Activated CD4-positive, alpha-beta T cell treated with anti-CD3 and anti-CD28 coated beads for 48 hours (primary cell): ENCODE results near the gene RETREG2.

Experiments
- DNase-seq: peaks from one replicate; pipeline ENCODE4 v3.0.0-alpha.2; 2020

Gene RETREG2

GRCh38 chr2:219216535-219216915, 38.5 kb downstream of the RETREG2 start:
- DNase-seq: no peak

DNA sequence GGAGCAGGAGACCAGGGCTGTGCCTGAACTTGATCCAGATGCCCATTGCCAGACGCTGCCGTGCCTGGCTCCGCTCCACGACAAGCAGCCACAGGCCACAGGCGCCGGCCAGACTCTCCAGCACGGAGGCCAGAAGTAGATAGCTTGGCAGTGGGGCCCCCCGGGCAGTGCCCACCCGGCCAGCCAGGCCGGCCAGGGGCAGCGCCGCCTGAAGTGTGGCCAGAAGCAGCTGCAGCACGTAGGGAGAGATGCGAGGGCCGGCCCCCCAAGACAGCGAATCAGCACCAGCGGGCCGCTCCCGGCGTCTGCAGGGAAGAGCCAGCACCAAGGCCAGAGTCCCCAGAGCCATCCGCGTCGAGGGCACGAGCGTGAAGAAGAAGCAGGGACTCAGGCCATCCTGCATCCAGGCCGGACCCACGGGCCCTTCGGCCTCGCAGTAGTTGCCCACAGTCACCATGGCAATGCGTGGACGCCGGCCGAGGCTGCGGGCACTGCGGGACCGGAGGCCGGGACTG, 40.2 kb downstream of the RETREG2 start:
- peak; percentile 42 for DNase-seq

- peak; percentile 94 for DNase-seq
These were observed 40.9 kb downstream of the RETREG2 start, which contains the start of gene ABCB6 for GRCh38 chr2:219218732-219219701. Gene ABCB6, minus strand, starts transcription at chr2:219218958. Its CDS starts 285 bp downstream, at chr2:219218673.

DNA sequence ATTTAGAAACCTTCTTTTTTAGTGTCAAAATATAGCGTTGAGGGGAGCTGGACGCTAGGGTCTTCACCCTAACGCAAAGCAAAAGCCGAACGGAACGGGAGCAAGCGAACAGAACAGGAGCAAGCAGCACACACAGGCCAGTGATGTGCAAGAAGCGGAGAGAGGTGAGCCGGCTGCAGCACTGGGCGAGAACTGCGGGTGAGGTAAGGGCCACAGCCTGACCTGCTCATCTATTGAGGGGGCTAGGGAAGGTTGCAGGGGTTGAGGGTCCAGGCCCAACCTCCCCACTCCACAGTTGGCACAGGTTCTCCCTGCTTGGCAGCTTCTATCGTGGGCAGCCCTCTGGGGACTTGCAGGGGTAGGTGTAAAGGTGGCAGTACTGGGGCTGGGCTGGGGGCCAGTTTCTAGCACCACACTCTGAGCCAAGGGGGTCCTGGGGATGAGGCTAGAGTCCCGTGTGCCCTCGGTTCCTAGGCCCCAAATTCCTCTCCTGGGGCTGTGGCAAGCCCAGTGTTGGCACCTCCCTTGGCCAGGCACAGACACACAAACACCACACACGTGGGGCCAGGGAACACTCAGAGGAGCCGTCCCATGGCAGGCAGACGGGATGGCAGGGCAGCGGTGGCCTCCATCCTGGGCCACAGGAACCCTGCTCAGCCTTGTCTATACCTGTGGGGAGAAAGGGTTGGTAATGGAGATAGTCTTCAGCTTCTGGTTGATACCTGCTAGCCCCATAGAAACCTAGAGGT, 41.9 kb downstream of the RETREG2 start:
- DNase-seq: no peak

DNA sequence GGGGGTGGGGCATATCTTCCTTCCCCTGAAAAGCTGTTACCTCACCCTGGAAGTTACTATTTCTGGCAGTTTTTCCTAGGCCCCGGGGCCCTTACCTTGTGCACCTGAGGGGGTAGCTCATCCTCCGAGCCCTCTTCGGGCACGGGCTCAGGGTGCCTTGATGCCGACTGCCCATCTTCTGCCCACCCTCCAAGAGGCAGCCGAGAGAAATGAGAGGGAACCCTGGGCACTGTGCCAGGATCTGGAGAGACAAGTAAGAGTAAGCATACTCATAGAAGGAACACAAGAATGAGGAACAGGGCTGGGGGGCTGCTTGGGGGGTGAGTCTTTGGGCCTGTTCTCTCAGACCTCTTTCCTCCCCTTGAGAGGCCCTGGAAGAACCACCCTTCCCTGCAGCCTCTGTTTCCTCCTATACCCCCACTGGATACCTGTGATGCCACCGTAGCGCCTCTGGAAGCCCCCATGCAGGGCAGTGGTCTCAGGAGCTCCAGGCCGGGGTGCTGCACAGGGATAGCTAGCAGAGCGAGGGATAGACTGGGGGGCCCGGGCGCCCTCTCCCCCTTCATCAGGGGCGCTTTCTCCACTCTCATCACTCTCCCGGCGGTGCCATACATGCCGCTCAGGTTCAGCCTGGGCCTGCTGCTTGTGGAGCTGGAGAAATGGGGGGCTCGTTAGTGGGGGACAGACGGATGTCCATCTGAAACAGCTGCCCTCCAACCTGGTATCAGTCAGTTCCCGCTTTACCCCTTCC, 42.8 kb downstream of the RETREG2 start:
- DNase-seq: no peak

GRCh38 chr2:219221957-219222518, 44.0 kb downstream of the RETREG2 start:
- no peak for DNase-seq

GRCh38 chr2:219223831-219224610, 45.9 kb downstream of the RETREG2 start:
- DNase-seq: no peak

- DNase-seq: no peak
These were observed 47.3 kb downstream of the RETREG2 start for GRCh38 chr2:219225350-219225749.

- DNase-seq: no peak
These were observed 50.2 kb downstream of the RETREG2 start for GRCh38 chr2:219228041-219228910.

DNA sequence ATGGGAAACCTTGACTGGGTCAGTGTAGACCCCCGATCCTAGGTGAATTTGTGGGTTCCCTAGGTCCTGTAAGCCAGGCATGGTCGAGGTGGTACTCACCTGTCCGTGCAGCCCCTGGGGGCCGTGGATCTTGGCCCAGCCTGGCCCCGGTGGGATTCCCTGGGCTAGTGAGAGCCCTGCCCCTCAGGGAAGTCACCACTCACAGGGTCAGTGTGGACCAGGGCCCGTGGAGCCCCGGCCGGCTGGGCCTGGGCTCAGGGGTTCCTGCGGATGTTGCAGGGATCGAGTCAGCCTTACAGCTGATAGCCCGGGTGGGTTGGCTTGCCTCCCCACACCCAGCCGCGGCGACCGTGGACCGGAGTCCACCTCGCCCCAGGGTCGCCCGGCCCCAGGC, 50.8 kb downstream of the RETREG2 start:
- DNase-seq: no peak

DNA sequence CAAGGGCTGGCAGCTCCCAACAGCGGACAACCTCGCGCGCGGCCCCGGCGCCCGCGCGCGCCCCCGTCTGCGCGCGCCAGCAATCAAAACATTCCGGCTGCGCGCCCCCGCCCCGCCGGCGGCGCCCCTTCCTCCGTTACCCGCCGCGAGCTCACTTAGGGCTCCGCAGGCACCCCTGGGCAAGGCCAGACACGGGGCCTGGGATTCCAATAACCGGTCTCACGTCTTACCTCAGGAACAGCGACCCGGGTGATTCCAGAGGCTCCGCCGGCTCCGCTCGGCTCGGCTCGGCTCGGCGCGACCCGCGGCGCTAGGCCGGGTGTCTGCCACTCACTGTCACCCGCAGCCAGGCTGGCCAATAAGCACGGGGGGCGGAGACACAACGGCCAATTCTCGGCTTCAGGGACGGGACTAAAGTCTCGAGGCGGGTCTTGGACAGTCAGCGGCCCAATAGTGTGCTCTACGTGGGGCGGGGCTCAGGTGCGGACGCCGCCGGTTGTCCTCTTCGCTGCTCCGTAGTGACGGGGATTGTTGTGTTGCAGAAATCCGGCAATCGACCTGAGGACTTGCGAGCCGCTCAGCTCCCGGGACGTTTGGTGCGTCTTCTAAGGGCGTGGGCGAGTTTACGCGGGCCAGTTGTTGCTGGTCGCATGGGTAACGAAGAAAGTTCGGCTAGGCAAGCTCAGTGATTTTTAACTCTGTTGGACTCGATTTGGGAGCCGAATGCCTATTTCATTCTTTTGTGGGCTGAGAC, 51.4 kb downstream of the RETREG2 start, which contains the start of the genes ANKZF1 and ATG9A:
Gene ANKZF1 (plus strand): TSS at position 502 of the 754 bp plus-strand sequence. CDS start 452 bp downstream, outside the sequence.
Gene ATG9A (minus strand): TSS at position 332 of the 754 bp plus-strand sequence. CDS start 1,612 bp downstream, outside the sequence.
- peak; percentile 99 for DNase-seq

- DNase-seq: peak; percentile 78
These were observed 52.0 kb downstream of the RETREG2 start for GRCh38 chr2:219230059-219230540.

GRCh38 chr2:219234331-219234730, 56.3 kb downstream of the RETREG2 start:
- no peak for DNase-seq
